ENCODE data around the gene NR2F2. TPM values are rescaled to one million over a fixed set of nuclear protein-coding genes. Genes with fewer than 3 reads are reported as not detected.

The NR2F2 gene
- total RNA-seq, 4 donors from 2014 or later: 4.3 to 14.6 (median 9.3) TPM

DNA sequence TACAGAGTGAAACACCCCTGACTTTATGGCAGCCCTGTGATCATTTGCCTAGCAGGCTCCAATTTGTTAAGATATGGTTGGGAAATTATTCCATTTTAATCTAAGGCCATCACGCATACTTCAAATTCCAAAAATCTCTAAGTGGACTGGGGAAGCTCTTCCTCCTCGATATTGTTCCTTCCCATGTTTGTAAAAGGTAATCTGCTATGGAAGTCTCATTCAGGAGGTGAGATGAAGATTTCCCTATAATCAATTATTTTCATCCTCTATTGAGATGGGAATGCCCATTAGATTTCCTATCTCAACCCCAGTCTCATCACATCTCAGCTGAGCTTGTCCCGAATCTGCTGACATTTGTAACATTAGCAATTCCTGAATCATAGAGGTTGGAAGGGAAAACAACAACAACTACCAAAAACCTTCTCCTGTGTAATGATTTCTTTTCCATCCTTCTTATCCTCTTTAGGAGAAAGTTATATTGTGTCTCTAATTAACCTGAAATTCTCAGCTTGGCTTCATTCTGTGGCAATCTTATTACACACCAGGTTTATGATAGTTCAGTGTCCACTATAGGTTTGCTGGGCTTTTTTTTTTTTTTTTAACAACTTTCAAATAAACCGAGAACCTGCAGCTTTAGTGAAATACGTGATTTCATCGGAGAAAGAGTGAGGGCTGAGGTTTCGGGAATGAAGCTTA lies 2.2 kb upstream of the NR2F2 start:
- Histone ChIP-seq H3K27me3 (peaks cover 0 to 16% (median 16%) of the 10 kb centered on the region in 3 donors), H3K9me3 (no peaks in the 10 kb centered on the region)

DNA sequence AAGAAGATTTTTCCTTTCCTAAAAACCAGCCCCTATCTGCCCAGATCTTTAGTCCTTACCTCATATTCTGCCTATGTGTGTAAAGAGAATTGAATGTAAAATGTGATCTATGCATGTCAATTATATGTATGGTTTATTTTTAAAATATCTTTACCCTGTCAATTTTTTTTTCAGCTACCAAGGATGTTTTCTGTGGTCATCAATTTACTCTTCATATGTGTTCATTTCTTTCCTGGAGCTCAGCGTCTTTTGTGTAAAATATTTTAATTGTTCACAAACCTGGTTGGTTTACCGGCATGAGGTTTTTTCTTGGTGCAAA lies 1.7 kb upstream of the NR2F2 start:
- no peaks in the 10 kb centered on the region for H3K4me1 ChIP-seq
- intact Hi-C loops (cut with DNase I; ENCODE audit: low total_unique reads) (loop anchor here (10.0 kb wide), 2 partner anchors 474 to 566 kb away; no protein-coding TSS in a partner anchor), in situ Hi-C loops (cut with MboI; ENCODE audit: low sequenced_read_pairs in 4 of 4) (loop anchor here in 2 of 4 donors (25.0 kb wide), 2 partner anchors 1067 to 1633 kb away; partner anchors contain the start of gene ARRDC4 (in 1 of the 2))
- H3K9me3 ChIP-seq: no peaks in the 10 kb centered on the region
- DNase-seq: no peak
- peak overlapping the region; percentile 86 to 93 (median 89) for H3K27ac ChIP-seq
- H3K4me3 ChIP-seq: peak overlapping the region in 2 of 4 donors; percentile 69 to 71
- H3K36me3 ChIP-seq: no peaks in the 10 kb centered on the region
- TF ChIP-seq POLR2A (IDR thresholded peaks at IDR 0.05): no peak
- TF ChIP-seq, protein P1, sequence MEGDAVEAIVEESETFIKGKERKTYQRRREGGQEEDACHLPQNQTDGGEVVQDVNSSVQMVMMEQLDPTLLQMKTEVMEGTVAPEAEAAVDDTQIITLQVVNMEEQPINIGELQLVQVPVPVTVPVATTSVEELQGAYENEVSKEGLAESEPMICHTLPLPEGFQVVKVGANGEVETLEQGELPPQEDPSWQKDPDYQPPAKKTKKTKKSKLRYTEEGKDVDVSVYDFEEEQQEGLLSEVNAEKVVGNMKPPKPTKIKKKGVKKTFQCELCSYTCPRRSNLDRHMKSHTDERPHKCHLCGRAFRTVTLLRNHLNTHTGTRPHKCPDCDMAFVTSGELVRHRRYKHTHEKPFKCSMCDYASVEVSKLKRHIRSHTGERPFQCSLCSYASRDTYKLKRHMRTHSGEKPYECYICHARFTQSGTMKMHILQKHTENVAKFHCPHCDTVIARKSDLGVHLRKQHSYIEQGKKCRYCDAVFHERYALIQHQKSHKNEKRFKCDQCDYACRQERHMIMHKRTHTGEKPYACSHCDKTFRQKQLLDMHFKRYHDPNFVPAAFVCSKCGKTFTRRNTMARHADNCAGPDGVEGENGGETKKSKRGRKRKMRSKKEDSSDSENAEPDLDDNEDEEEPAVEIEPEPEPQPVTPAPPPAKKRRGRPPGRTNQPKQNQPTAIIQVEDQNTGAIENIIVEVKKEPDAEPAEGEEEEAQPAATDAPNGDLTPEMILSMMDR (IDR thresholded peaks at IDR 0.05 in 4 of 5, conservative IDR thresholded peaks at IDR 0.05 in 1 of 5): no peak
- peaks cover 0 to 16% (median 14%) of the 10 kb centered on the region in 3 donors for H3K27me3 ChIP-seq
- no peak for ATAC-seq

More for the DNA sequence above, 2.2 kb upstream of the NR2F2 start:
- Histone ChIP-seq H3K4me1 (no peaks in the 10 kb centered on the region), H3K27ac (peak overlapping the region; percentile 86 to 93 (median 89)), H3K4me3 (peak overlapping the region in 3 of 4 donors; percentile 4 to 71 (median 69)), H3K36me3 (no peaks in the 10 kb centered on the region)
- intact Hi-C loops (cut with DNase I; ENCODE audit: low total_unique reads) (loop anchor here (10.0 kb wide), 2 partner anchors 474 to 566 kb away; no protein-coding TSS in a partner anchor), in situ Hi-C loops (cut with MboI; ENCODE audit: low sequenced_read_pairs in 4 of 4) (loop anchor here in 2 of 4 donors (25.0 kb wide), 2 partner anchors 1066 to 1634 kb away; partner anchors contain the start of gene ARRDC4 (in 1 of the 2))
- no peak for ATAC-seq
- no peak for DNase-seq
- no peak for TF ChIP-seq POLR2A (IDR thresholded peaks at IDR 0.05)
- TF ChIP-seq, protein P1 (IDR thresholded peaks at IDR 0.05 in 4 of 5, conservative IDR thresholded peaks at IDR 0.05 in 1 of 5): no peak

DNA sequence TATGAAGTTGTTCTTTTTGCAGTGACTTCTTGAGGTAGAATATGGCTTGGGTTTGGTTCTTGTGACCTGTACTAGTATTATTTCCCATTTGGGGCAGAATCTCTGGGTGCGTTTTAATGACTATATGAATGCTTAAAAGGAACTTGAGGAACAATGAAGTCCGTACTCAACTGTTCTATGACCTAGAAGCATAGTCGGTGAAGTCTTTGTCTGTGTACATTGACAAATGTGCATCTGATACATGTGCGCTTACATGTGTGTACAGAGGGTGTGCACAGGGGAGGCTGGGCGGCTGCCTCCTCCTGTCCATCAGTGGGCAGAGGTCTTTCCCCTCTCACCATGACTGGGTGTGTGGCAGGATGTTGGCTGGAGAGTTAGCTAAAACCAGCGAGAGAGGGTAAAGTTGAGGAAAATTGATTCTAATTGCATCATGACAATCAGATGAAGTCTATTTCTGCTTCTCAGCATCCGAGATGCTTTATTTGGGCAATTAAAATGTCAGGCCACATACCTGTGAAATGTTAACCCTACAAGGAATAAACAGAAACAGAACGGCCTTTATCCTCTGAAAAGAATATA lies 1.0 kb upstream of the NR2F2 start:
- no peak for ATAC-seq
- no peak for DNase-seq
- in situ Hi-C loops (cut with MboI; ENCODE audit: low sequenced_read_pairs in 4 of 4) (loop anchor here in 2 of 4 donors (25.0 kb wide), 2 partner anchors 1067 to 1633 kb away; partner anchors contain the start of gene ARRDC4 (in 1 of the 2)), intact Hi-C loops (cut with DNase I; ENCODE audit: low total_unique reads) (loop anchor here (10.0 kb wide), 2 partner anchors 475 to 565 kb away; no protein-coding TSS in a partner anchor)
- no peak for TF ChIP-seq POLR2A (IDR thresholded peaks at IDR 0.05)
- TF ChIP-seq, protein P1 (IDR thresholded peaks at IDR 0.05 in 4 of 5, conservative IDR thresholded peaks at IDR 0.05 in 1 of 5): no peak
- Histone ChIP-seq H3K4me1 (peaks cover 4 to 7% of the 10 kb centered on the region in 2 donors), H3K9me3 (no peaks in the 10 kb centered on the region), H3K36me3 (peaks cover 0 to under 1% of the 10 kb centered on the region in 2 donors), H3K4me3 (peak overlapping the region; percentile 61 to 86 (median 72)), H3K27me3 (peaks cover 0 to 16% (median 9%) of the 10 kb centered on the region in 3 donors), H3K27ac (peak overlapping the region; percentile 86 to 93 (median 89))

DNA sequence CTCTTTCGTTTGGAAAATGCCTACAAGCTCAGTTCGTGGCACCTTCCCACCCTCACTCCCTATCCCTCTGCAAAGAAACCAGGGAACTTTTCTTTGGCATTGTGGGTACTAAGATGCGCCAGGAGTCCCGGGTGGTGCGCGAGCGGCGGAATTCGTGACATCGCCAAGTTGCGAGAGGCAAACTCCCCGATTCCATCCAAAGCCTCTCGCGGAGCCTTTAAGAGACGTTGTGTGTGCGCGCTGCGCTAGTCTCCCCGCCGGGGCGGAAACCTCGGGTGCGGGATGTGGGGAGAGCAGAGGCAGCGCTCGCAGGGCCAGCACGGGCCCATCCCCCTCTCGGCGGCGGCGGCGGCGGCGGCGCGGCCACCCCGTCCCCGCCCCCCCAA lies 443 bp upstream of the NR2F2 start:
- peaks cover 0 to 6% of the 10 kb centered on the region in 2 donors for H3K36me3 ChIP-seq
- peaks cover 0 to 16% (median 6%) of the 10 kb centered on the region in 3 donors for H3K27me3 ChIP-seq
- in situ Hi-C loops (cut with MboI; ENCODE audit: low sequenced_read_pairs in 4 of 4): loop anchor here in 2 of 4 donors (25.0 kb wide), 2 partner anchors 1068 to 1632 kb away; partner anchors contain the start of gene ARRDC4 (in 1 of the 2)
- H3K27ac ChIP-seq: peak overlapping the region; percentile 86 to 93 (median 89)
- intact Hi-C loops (cut with DNase I; ENCODE audit: low total_unique reads): loop anchor here (1.0 to 10.0 kb wide), 4 partner anchors 8 to 1635 kb away; partner anchors contain the start of gene ARRDC4
- no peaks in the 10 kb centered on the region for H3K9me3 ChIP-seq
- ATAC-seq: peak; percentile 4 to 13
- DNase-seq: peak in 1 of 2 donors; percentile 65
- H3K4me3 ChIP-seq: peak overlapping the region; percentile 61 to 86 (median 72)
- TF ChIP-seq, protein P1 (IDR thresholded peaks at IDR 0.05 in 4 of 5, conservative IDR thresholded peaks at IDR 0.05 in 1 of 5): no peak
- peaks cover 9 to 12% of the 10 kb centered on the region in 2 donors for H3K4me1 ChIP-seq
